Small intestine (tissue), 7 donors: Measurements from ENCODE around the gene CDKN2C. TPM values are rescaled to one million over a fixed set of nuclear protein-coding genes. Genes with fewer than 3 reads are reported as not detected.

Source experiments
- DNase-seq, 2 donors: peaks; one replicate each; pipeline versions ENCODE4 v3.0.0 to v3.0.0-alpha.2; 2013
- FAIRE-seq: peaks from 2 replicates; lab custom pipeline; 2012; peaks lifted over from hg19 to GRCh38; lab: Jason Lieb, UNC
- H3K27ac ChIP-seq, 3 donors: one replicate each; pipeline ENCODE4 v1.5.1; 2013; ENCODE audit warnings: low read length in 2 of 3, mild to moderate bottlenecking in 2 of 3, control low read depth in 1 of 3, inconsistent platforms in 1 of 3, low read depth in 1 of 3, moderate library complexity in 1 of 3
- H3K27me3 ChIP-seq, 3 donors: one replicate each; pipeline ENCODE4 v1.6.1; 2013; ENCODE audit warnings: low read length in 3 of 3, inconsistent platforms in 1 of 3; ENCODE audit not compliant: control insufficient read depth in 3 of 3, insufficient read depth in 3 of 3
- H3K36me3 ChIP-seq, 3 donors: one replicate each; pipeline ENCODE4 v1.6.1; 2013; ENCODE audit warnings: low read length in 3 of 3, inconsistent platforms in 1 of 3, low read depth in 1 of 3, mild to moderate bottlenecking in 1 of 3, moderate library complexity in 1 of 3; ENCODE audit not compliant: control insufficient read depth in 3 of 3, insufficient read depth in 2 of 3
- H3K4me1 ChIP-seq, 3 donors: one replicate each; pipeline ENCODE4 v1.6.1; 2013; ENCODE audit warnings: low read length in 2 of 3, inconsistent platforms in 1 of 3, low read depth in 1 of 3, mild to moderate bottlenecking in 1 of 3, moderate library complexity in 1 of 3; ENCODE audit not compliant: control insufficient read depth in 3 of 3, insufficient read depth in 2 of 3
- H3K4me3 ChIP-seq, 3 donors: one replicate each; pipeline ENCODE4 v1.5.1; 2013; ENCODE audit warnings: low read length in 3 of 3, control low read depth in 1 of 3, inconsistent platforms in 1 of 3, low read depth in 1 of 3, mild to moderate bottlenecking in 1 of 3, moderate library complexity in 1 of 3
- H3K9me3 ChIP-seq, 2 donors: one replicate each; pipeline ENCODE4 v1.6.1; 2013; ENCODE audit warnings: low read depth in 1 of 2, low read length in 1 of 2; ENCODE audit not compliant: control insufficient read depth in 2 of 2, insufficient read depth in 1 of 2
- WGBS, 3 donors: extraction: QIAGEN DNeasy Blood & Tissue Kit; methylation state at CpG; one replicate each; pipeline ENCODE4 v1.1.7; 2013; 5-methylcytosine and 5-hydroxymethylcytosine counted together
- polyA plus RNA-seq, 4 donors: library from polyadenylated mRNA; stranded (reverse) in 3 of 4; unstranded in 1 of 4; fragments of 200-250 nt in 3 of 4; fragments of 120-200 nt in 1 of 4; gene quantifications; one replicate each; pipeline versions ENCODE4 v1.2.1 to v1.2.3, GENCODE V29; 2013
- donor health status: healthy with polysubstance abuse.
- donor health status: control.
- donor health status: control.
- donor health status: Bipolar disorder and iron deficiency.
- donor health status: healthy.

The CDKN2C gene
- polyA plus RNA-seq, 4 donors: 3.9 to 18.3 (median 13.8) TPM

DNA sequence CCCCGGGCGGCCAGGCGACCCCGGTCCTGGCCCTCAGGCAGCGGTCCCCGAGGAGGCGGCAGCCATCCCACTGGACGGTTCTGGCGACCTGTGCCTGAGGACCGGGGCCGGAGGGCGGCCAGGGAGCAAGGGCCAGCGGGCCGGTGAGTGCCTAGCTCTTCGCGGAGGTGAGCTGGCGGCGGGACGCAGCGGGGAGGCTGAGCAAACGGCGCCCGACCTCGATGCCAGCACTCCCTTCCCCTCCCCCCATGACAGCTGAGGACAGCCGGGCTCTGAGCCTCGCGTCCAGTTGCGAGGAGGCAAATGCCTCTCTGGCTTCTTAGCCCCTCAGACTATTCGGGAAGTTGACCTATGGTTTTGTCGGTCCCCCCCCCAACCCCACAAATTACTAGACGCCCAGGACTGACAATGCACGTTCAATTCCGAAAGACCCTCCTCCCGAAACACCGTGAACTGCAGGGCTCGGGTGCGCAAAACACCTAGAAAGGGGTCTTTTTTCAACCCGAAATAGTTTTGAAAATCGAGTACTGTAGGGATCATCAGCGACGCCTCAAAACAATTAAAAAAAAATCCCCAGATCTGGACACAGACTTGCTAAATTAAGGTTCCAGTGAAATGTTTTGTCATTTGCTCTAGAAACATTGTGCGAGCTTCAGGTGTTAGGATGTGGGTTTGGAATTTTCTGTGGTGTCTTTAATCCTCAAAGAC is 8.3 kb downstream of the CDKN2C start:
- Histone ChIP-seq H3K4me3 (peak overlapping the region; percentile 36 to 84 (median 70)), H3K27me3 (peaks cover 0 to 47% (median 0%) of the 10 kb centered on the region in 3 donors), H3K27ac (peak overlapping the region in 2 of 3 donors; percentile 85 to 92), H3K9me3 (no peaks in the 10 kb centered on the region), H3K4me1 (peaks cover 0 to 14% (median 0%) of the 10 kb centered on the region in 3 donors), H3K36me3 (no peaks in the 10 kb centered on the region)
- 1 to 4% (median 2%) methylated on average over 29 to 42 of the region's 42 CpGs for WGBS, 3 donors
- FAIRE-seq (no peak), DNase-seq (peak; percentile 64 to 69)

DNA sequence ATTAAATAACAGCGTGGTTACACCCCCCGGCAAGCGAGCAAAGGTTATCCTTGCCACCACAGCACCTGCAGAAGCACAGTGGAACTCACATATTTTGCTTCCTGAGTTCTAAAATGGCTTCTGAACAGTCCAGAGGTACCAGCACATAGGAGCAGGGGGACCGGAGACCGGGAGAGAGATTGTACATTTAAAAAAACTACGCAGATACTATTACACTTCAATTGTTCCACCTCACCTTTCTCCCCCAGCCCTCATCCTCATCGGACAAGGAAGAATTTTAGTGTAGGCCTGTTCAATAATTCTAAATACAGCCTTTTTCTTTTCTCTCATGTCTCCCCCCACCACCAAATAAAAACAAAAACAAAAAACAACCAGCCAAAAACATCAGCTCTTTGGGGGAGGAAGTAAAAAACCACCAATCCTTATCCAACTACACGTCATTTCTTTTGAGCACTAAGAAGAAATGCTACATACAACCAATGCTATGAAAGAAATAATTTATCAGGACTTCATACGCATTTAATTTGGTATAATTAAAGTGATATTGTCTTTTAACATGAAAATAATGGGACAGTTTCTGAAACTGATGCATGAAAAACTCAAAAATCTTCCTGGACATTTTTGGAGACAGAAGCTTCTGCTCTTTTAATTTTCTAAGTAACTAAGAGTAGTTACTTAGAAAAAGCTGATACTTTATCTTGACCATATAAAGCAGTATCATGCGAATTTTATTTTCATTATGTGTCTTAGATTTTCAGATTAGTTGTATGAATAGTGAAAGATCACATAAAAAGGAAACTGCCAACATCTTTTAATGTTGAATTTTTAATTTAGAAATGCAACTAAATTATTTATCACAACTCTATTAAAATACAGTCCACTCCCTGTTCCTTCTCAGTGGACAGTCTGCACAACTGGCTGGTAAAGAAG is 9.1 kb downstream of the CDKN2C start:
- WGBS, 3 donors: 14 to 34% (median 21%) methylated on average over 10 of the region's 10 CpGs
- Histone ChIP-seq H3K4me1 (peaks cover 0 to 14% (median 0%) of the 10 kb centered on the region in 3 donors), H3K4me3 (peak overlapping the region in 1 of 3 donors; percentile 84), H3K9me3 (no peaks in the 10 kb centered on the region), H3K27me3 (peaks cover 0 to 40% (median 0%) of the 10 kb centered on the region in 3 donors), H3K27ac (peak overlapping the region in 2 of 3 donors; percentile 85 to 92), H3K36me3 (no peaks in the 10 kb centered on the region)
- no peak for FAIRE-seq
- peak in 1 of 2 donors; percentile 73 for DNase-seq

DNA sequence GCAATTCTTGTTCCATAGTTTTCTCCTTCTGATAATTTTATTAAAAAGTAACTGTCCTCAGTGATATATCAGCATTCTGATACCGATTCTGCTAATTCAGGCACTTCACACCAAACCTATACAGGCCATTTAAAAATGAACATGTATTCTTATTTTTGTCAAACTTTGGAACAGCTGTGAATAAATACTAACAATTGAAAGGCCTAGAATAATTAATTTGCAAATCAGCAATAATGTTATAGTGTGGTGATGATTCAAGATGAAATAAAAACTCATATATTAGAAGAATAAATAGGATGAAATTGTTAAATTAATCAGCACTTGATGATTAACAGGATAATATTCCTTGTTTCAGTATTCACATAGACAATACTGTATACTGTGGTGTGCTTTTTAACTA is 9.9 kb downstream of the CDKN2C start:
- no peak overlapping the region for H3K27ac ChIP-seq
- 79 to 83% (median 83%) methylated on average over 1 of the region's 1 CpG for WGBS, 3 donors
- no peak for DNase-seq
- no peaks in the 10 kb centered on the region for H3K36me3 ChIP-seq
- peaks cover 0 to 14% (median 0%) of the 10 kb centered on the region in 3 donors for H3K4me1 ChIP-seq
- H3K4me3 ChIP-seq: no peak overlapping the region
- FAIRE-seq: no peak
- no peaks in the 10 kb centered on the region for H3K9me3 ChIP-seq
- peaks cover 0 to 42% (median 0%) of the 10 kb centered on the region in 3 donors for H3K27me3 ChIP-seq

DNA sequence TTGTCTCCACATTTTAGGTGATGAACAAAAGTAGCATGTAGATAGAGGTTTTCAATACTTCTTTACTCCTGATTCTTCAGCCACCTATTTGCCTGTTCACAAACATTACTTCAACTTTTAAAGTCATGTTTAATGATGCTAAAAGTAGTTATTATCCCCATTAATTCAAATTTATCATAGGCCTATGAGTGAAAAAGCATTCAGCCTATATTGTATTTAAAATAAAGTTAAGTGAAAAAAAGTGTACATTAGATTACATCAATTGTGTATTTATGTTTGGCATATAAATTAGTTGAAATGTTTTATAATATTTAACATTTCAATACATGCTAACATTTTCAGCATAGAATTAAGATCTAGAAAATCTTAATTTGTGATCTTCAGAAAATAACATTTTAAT is 10.5 kb downstream of the CDKN2C start:
- peaks cover 0 to 14% (median 0%) of the 10 kb centered on the region in 3 donors for H3K4me1 ChIP-seq
- no peak overlapping the region for H3K27ac ChIP-seq
- H3K4me3 ChIP-seq: no peak overlapping the region
- DNase-seq (no peak), FAIRE-seq (peak; percentile 44)
- H3K36me3 ChIP-seq: no peaks in the 10 kb centered on the region
- H3K9me3 ChIP-seq: no peaks in the 10 kb centered on the region
- peaks cover 0 to 42% (median 0%) of the 10 kb centered on the region in 3 donors for H3K27me3 ChIP-seq

DNA sequence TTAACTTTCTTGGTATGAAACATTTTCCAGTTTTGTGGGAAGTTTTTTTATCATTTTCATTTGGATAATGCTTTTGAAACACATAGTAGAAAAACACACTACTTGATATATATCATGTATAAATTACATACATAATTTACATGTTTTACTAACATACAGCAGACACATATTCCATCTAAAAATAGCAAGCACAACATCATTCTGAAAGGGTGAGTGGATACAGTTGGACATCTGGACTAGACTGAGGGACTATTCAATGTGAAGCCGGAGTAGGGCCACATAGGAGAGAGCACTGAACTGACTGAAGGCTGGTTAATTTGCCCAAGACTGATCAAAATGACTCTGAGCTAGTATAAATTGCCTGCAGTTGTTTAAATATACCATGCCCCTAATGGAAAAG is 11.7 kb downstream of the CDKN2C start:
- FAIRE-seq (no peak), DNase-seq (no peak)
- Histone ChIP-seq H3K4me1 (peaks cover 0 to 14% (median 0%) of the 10 kb centered on the region in 3 donors), H3K27ac (no peak overlapping the region), H3K9me3 (no peaks in the 10 kb centered on the region), H3K4me3 (no peak overlapping the region), H3K27me3 (peaks cover 0 to 32% (median 0%) of the 10 kb centered on the region in 3 donors), H3K36me3 (no peaks in the 10 kb centered on the region)
- 93 to 97% (median 96%) methylated on average over 1 of the region's 1 CpG for WGBS, 3 donors

DNA sequence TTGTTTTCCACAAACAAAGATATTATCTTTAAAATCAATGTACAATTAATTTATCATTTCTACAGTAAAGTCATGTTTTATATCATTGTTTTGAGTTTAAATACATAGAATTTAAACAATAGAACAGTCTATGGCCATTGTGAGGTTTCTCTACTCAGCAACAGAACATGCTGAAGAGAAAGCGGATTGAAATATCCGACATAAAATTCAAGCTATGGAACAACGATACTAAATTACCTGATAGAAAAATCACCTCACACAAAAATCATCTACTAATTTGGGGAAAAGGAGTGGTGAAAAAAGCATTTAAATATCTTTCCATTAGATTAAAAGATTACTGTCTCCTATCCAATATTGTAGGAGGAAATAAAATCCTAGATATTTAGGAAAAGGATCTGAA is 12.6 kb downstream of the CDKN2C start:
- no peaks in the 10 kb centered on the region for H3K36me3 ChIP-seq
- H3K27ac ChIP-seq: no peak overlapping the region
- WGBS, 3 donors: 90 to 95% (median 90%) methylated on average over 3 of the region's 3 CpGs
- H3K9me3 ChIP-seq: no peaks in the 10 kb centered on the region
- DNase-seq (no peak), FAIRE-seq (no peak)
- peaks cover 0 to 8% (median 0%) of the 10 kb centered on the region in 3 donors for H3K4me1 ChIP-seq
- H3K4me3 ChIP-seq: no peak overlapping the region
- H3K27me3 ChIP-seq: peaks cover 0 to 24% (median 0%) of the 10 kb centered on the region in 3 donors

DNA sequence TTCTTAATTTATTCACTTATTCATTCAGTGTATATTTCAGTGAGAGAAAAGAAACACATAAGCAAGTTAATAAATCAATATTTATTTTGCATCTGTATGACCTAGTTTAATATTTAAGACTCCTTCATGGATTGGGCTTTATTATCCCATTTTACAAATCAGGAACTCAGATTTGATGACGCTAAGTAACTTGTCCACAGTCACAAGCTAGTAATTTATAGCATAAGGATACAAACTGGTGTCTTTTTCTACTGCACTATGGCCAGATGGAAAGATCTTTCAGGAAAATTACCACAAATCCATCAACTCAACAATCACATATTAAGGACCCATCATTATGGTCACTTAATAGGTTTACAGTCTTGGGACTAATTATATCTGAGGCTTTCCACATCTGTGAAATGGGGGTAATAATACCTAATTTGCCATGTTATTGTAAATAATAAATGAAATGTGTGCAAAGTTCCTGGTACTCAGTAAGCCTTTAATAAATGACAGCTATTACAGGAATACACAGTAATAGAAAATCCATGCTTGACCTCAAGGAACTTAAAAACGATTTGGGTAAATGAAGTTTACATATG is 13.3 kb downstream of the CDKN2C start:
- Histone ChIP-seq H3K27ac (no peak overlapping the region), H3K36me3 (no peaks in the 10 kb centered on the region), H3K4me1 (peaks cover 0 to 5% (median 0%) of the 10 kb centered on the region in 3 donors), H3K27me3 (peaks cover 0 to 18% (median 0%) of the 10 kb centered on the region in 3 donors), H3K9me3 (no peaks in the 10 kb centered on the region), H3K4me3 (no peak overlapping the region)
- DNase-seq (no peak), FAIRE-seq (no peak)
- 60 to 68% (median 66%) methylated on average over 2 of the region's 2 CpGs for WGBS, 3 donors

DNA sequence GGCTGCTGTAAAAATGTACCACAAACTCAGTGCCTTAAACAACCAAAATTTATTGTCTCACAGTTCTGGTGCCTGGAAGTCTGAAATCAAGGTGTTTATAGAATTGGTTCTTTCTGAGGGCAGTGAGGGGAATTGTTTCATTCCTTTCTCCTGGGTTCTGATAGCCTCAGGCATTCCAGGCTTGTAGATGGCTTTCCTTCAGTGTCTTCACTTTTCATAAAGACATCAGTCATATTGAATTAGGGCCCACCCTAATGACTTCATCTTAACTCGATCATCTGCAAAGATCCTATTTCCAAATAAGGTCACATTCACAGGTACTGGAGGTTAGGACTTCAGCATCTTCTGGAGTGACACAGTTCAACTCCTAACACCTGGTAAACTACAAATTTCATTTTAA is 15.0 kb downstream of the CDKN2C start:
- Histone ChIP-seq H3K9me3 (no peaks in the 10 kb centered on the region), H3K4me1 (no peaks in the 10 kb centered on the region), H3K27ac (no peak overlapping the region), H3K36me3 (no peaks in the 10 kb centered on the region), H3K4me3 (no peak overlapping the region), H3K27me3 (peaks cover 0 to 4% (median 0%) of the 10 kb centered on the region in 3 donors)
- WGBS, 3 donors: 41 to 61% (median 43%) methylated on average over 1 of the region's 1 CpG
- FAIRE-seq (no peak), DNase-seq (no peak)
